ENCODE results near the gene FFAR1.

The FFAR1 gene

DNA sequence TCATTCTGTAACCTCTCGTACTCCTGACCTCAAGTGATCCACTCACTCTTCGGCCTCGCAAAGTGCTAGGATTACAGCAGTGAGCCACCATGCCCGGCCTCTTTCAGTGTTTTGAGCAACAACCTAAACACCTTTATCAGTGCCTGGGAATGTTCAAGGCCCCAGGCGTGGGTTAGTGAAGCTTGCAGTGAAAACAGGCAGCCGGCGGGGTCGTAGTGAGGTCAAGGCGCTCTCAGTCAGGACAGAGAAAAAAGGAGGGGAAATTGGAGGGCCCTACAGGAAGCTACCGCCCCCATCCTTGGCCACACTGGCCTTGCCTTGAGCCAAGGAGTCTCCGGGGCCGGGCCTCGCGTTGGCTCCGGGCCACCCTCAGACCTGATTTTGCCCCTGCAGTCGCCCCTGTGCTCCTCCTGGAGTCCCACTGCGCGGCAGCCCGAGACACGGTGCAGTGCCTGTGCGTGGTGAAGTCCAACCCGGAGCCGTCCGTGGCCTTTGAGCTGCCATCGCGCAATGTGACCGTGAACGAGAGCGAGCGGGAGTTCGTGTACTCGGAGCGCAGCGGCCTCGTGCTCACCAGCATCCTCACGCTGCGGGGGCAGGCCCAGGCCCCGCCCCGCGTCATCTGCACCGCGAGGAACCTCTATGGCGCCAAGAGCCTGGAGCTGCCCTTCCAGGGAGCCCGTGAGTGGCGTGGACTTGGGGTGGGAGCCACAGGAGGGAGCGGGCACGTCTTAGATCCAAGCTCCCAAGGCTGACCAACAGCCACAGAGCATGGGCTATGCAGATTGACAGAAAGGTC is 38.0 kb upstream of the FFAR1 start:
- H3K4me3 ChIP-seq (ENCODE audit: low read depth, low read length), result no peak overlapping the region
- TF ChIP-seq, protein P1, sequence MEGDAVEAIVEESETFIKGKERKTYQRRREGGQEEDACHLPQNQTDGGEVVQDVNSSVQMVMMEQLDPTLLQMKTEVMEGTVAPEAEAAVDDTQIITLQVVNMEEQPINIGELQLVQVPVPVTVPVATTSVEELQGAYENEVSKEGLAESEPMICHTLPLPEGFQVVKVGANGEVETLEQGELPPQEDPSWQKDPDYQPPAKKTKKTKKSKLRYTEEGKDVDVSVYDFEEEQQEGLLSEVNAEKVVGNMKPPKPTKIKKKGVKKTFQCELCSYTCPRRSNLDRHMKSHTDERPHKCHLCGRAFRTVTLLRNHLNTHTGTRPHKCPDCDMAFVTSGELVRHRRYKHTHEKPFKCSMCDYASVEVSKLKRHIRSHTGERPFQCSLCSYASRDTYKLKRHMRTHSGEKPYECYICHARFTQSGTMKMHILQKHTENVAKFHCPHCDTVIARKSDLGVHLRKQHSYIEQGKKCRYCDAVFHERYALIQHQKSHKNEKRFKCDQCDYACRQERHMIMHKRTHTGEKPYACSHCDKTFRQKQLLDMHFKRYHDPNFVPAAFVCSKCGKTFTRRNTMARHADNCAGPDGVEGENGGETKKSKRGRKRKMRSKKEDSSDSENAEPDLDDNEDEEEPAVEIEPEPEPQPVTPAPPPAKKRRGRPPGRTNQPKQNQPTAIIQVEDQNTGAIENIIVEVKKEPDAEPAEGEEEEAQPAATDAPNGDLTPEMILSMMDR (IDR thresholded peaks at IDR 0.05; ENCODE audit: insufficient read depth, low read depth, low read length, missing control alignments), result no peak
- no peak for DNase-seq (ENCODE audit: low read depth)

DNA sequence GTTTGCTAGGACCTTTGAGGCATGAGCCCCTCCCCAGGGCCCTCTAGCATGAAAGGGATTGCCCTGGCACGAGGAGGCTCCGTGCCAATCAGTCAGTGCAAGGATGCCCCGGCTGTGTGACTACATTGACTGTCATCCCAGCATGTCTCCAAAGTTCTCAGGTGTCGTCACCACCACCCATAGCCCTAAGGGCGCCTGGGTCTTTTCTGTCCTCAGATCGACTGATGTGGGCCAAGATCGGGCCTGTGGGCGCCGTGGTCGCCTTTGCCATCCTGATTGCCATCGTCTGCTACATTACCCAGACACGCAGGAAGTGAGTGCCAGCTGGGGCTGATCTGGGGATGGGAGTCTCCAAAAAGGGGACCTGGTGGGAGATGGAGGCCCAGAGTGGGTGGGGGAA is 37.4 kb upstream of the FFAR1 start:
- TF ChIP-seq, protein P1 (IDR thresholded peaks at IDR 0.05; ENCODE audit: insufficient read depth, low read depth, low read length, missing control alignments), result no peak
- H3K4me3 ChIP-seq (ENCODE audit: low read depth, low read length), result no peak overlapping the region
- no peak for DNase-seq (ENCODE audit: low read depth)

DNA sequence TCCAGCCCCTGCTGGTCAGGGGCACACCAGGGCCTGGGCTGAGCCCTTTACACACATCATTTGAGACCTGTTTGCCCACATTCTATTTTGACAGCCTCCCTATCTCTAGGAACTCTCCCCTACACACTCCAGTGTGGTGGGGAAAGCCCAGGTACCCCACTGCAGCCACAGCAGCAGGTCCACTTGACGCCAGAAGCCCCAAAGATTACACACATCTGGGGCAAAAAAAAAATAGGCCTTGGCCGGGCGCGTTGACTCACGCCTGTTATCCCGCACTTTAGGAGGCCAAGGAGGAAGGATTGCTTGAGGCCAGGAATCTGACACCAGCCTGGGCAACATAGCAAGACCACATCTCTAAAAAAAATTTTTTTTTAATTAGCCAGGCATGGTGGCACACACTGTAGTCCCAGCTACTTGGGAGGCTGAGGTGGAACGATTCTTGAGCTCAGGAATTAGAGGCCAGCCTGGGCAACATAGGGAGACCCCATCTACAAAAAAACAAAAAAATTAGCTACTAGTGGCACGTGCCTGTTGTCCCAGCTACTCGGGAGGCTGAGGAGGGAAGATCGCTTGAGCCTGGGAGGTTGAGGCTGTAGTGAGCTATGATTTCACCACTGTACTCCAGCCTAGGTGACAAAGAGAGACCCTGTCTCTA is 36.8 kb upstream of the FFAR1 start:
- no peak for DNase-seq (ENCODE audit: low read depth)
- no peak overlapping the region for H3K4me3 ChIP-seq (ENCODE audit: low read depth, low read length)
- TF ChIP-seq, protein P1 (IDR thresholded peaks at IDR 0.05; ENCODE audit: insufficient read depth, low read depth, low read length, missing control alignments), result no peak

DNA sequence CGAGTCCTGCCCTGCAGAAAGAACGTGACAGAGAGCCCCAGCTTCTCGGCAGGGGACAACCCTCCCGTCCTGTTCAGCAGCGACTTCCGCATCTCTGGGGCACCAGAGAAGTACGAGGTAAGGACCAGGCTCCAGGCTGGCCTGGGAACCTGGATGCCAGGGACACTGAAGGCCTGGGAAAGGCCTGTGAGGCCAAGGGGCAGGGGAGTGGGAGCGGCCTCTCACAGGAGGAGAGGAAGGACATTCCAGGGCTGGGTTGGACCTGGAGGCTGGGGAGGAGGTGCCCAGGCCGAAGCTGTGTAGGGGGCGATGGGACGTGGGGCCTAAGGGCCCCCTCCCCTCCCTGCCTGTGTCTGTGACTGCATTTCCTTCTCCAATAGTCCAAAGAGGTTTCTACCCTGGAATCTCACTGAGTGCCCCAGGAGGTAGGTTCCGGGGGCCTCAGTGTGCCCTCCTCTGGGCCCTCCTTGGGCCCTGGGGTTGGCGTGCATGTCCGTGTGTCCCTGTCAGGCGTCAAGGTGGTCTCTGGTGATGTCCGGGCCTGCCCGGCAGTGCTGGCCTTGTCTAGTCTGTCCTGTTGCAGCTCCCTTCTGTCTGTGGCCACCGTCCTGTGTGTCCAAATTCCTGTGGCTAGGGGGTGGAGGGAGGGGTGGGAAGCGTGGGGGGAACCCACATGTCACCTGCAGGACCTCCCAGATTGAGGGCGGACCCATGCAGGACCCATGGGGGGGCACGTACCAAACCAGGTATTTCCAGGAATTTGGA is 35.6 kb upstream of the FFAR1 start:
- TF ChIP-seq, protein P1 (IDR thresholded peaks at IDR 0.05; ENCODE audit: insufficient read depth, low read depth, low read length, missing control alignments), result no peak
- DNase-seq (ENCODE audit: low read depth), result no peak
- no peak overlapping the region for H3K4me3 ChIP-seq (ENCODE audit: low read depth, low read length)

DNA sequence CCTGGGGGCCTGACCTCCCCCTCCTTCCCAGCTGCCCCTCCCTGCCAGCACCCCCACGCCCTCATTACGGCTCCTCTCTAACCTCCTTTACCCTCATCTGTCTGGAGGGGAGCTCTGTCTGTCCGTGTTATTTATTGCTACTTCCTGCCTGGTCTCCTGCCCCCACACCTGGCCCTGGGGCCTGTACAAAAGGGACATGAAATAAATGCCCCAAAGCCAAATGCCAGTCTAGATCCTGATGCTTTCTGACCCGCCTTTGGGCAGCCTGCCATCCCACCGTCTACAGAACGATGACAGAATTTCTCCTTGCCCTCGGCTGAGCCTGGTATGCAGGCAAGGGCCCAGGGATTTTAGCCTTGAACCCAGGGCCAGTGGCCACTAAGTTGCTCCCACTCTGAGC is 34.1 kb upstream of the FFAR1 start:
- DNase-seq (ENCODE audit: low read depth), result no peak
- H3K4me3 ChIP-seq (ENCODE audit: low read depth, low read length), result no peak overlapping the region
- TF ChIP-seq, protein P1 (IDR thresholded peaks at IDR 0.05; ENCODE audit: insufficient read depth, low read depth, low read length, missing control alignments), result no peak

DNA sequence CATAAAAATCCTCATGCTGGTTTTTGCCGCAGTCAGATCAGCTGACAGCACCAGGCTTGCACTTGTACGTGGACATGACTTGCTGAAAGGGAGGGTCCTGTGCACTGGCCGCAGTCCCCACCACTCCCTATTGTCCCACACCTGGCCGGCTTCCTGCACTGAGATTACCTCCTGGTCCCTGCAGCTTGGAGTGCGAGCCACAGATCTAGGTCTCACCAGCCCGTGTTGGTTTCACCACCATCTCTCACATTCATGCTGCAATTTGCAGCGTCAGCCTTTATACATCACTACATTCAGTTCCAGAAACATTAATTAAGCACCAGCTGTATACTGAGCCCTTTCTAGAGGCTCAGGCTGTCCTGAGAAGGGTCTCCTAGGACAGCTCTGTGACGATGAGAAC is 33.7 kb upstream of the FFAR1 start:
- TF ChIP-seq, protein P1 (IDR thresholded peaks at IDR 0.05; ENCODE audit: insufficient read depth, low read depth, low read length, missing control alignments), result no peak
- no peak for DNase-seq (ENCODE audit: low read depth)
- no peak overlapping the region for H3K4me3 ChIP-seq (ENCODE audit: low read depth, low read length)

Data from GM12865 (cell line).